Lower lobe of right lung (tissue), 2 donors: Measurements from ENCODE around the gene TAF1. TPM values are rescaled to one million over a fixed set of nuclear protein-coding genes. Genes with fewer than 3 reads are reported as not detected.

Experiments used
- ATAC-seq, 2 donors: fragments of 200-7000 bp; cut with Tn5 transposase; one replicate each; pipeline ENCODE4 v1.9.1; 2020 to 2022; ENCODE audit warnings: mild to moderate bottlenecking in 2 of 2, moderate library complexity in 2 of 2
- DNase-seq: peaks from one replicate; pipeline ENCODE4 v3.0.0-alpha.2; 2020
- H3K27ac ChIP-seq: fragments of 200-600 bp; one replicate; pipeline ENCODE4 v1.8.0; 2022
- H3K27me3 ChIP-seq: fragments of 200-600 bp; one replicate; pipeline ENCODE4 v1.8.0; 2022; ENCODE audit warnings: low read depth
- H3K36me3 ChIP-seq: fragments of 200-600 bp; one replicate; pipeline ENCODE4 v1.8.0; 2022; ENCODE audit warnings: mild to moderate bottlenecking
- H3K4me1 ChIP-seq: fragments of 200-600 bp; one replicate; pipeline ENCODE4 v1.8.0; 2022
- H3K4me3 ChIP-seq: fragments of 200-600 bp; one replicate; pipeline ENCODE4 v1.8.0; 2022; ENCODE audit warnings: mild to moderate bottlenecking
- H3K9me3 ChIP-seq: fragments of 200-600 bp; one replicate; pipeline ENCODE4 v1.8.0; 2022
- CTCF ChIP-seq: fragments of 200-600 bp; IDR thresholded peaks from one replicate; pipeline ENCODE4 v1.8.0; 2022; ENCODE audit warnings: antibody characterized with exemption, mild to moderate bottlenecking
- intact Hi-C: fragments of 100-400 bp; cut with DNase I; formaldehyde crosslinking; loops from one replicate; pipeline ENCODE4 v1.11.0; 2022
- total RNA-seq: library from RNA; stranded (reverse); fragmentation: NEBNext Ultra II Directional; extraction: Animal tissue kit (Norgen Biotek cat#: 25700); gene quantifications from one replicate; pipeline ENCODE4 v1.2.1, GENCODE V29; 2021
- donor health status: DM: no; HTN: yes; CAD: no; lungs with severe emphysema.

The TAF1 gene
- total RNA-seq, 1 donor from 2014 or later = 30.9 TPM

GRCh38 chrX:71454222-71454621 lies 88.1 kb downstream of the TAF1 start:
- intact Hi-C loops = no loop called here
- TF ChIP-seq CTCF = no peak
- no peak for ATAC-seq

GRCh38 chrX:71458866-71459265 lies 92.7 kb downstream of the TAF1 start:
- ATAC-seq (no peak), DNase-seq (no peak)
- TF ChIP-seq CTCF = no peak
- Histone ChIP-seq H3K36me3 (peaks cover 96% of the 10 kb centered on the region), H3K27me3 (no peaks in the 10 kb centered on the region), H3K4me3 (no peak overlapping the region), H3K27ac (no peak overlapping the region), H3K9me3 (no peaks in the 10 kb centered on the region), H3K4me1 (no peaks in the 10 kb centered on the region)
- intact Hi-C loops = no loop called here

More at GRCh38 chrX:71454222-71454621, 88.1 kb downstream of the TAF1 start:
- Histone ChIP-seq H3K27me3 (no peaks in the 10 kb centered on the region), H3K27ac (no peak overlapping the region), H3K9me3 (no peaks in the 10 kb centered on the region), H3K4me3 (no peak overlapping the region), H3K36me3 (peaks cover 61% of the 10 kb centered on the region), H3K4me1 (no peaks in the 10 kb centered on the region)
- DNase-seq = no peak

GRCh38 chrX:71464968-71465367 lies 98.8 kb downstream of the TAF1 start:
- no peak for ATAC-seq
- DNase-seq = no peak
- no peak overlapping the region for H3K4me3 ChIP-seq
- H3K9me3 ChIP-seq = no peaks in the 10 kb centered on the region
- intact Hi-C loops = no loop called here
- H3K36me3 ChIP-seq = peaks cover 45% of the 10 kb centered on the region
- no peak overlapping the region for H3K27ac ChIP-seq
- no peaks in the 10 kb centered on the region for H3K4me1 ChIP-seq
- H3K27me3 ChIP-seq = no peaks in the 10 kb centered on the region
- TF ChIP-seq CTCF = no peak

GRCh38 chrX:71466979-71467523 lies 100.9 kb downstream of the TAF1 start:
- intact Hi-C loops = no loop called here
- no peak overlapping the region for H3K27ac ChIP-seq
- peaks cover 24% of the 10 kb centered on the region for H3K36me3 ChIP-seq
- ATAC-seq (peak; percentile 63 to 70), DNase-seq (no peak)
- H3K9me3 ChIP-seq = no peaks in the 10 kb centered on the region
- H3K4me3 ChIP-seq = no peak overlapping the region
- H3K27me3 ChIP-seq = no peaks in the 10 kb centered on the region
- no peak for TF ChIP-seq CTCF
- no peaks in the 10 kb centered on the region for H3K4me1 ChIP-seq

- no peak for TF ChIP-seq CTCF
- Histone ChIP-seq H3K9me3 (no peaks in the 10 kb centered on the region), H3K27ac (no peak overlapping the region), H3K36me3 (no peaks in the 10 kb centered on the region), H3K4me1 (no peaks in the 10 kb centered on the region), H3K4me3 (no peak overlapping the region), H3K27me3 (no peaks in the 10 kb centered on the region)
- DNase-seq (no peak), ATAC-seq (no peak)
- intact Hi-C loops = no loop called here
Observed at GRCh38 chrX:71475785-71476540, 109.8 kb downstream of the TAF1 start.
